ENCODE results near the gene CNTNAP5. TPM values are rescaled to one million over a fixed set of nuclear protein-coding genes. Genes with fewer than 3 reads are reported as not detected.

Gene CNTNAP5
- total RNA-seq, 1 experiment from 2014 or later, result not detected

GRCh38 chr2:124911560-124911959 lies 886.5 kb downstream of the CNTNAP5 start:
- in situ Hi-C loops (cut with HindIII; ENCODE audit: low pct_unique_long_range_greater_than_20kb, low sequenced_read_pairs) (no loop called here), intact Hi-C loops (cut with micrococcal nuclease; ENCODE audit: unreplicated experiment) (no loop called here)
- no peak for DNase-seq (ENCODE audit: low read depth, low spot score)
- H3K4me1 ChIP-seq (ENCODE audit: control insufficient read depth, insufficient read depth, low read length), result no peaks in the 10 kb centered on the region
- H3K36me3 ChIP-seq (ENCODE audit: control insufficient read depth, insufficient read depth, low read length), result no peaks in the 10 kb centered on the region
- BruUV-seq (replicated peaks), result no TSS peak
- TF ChIP-seq TCF7L2 (IDR thresholded peaks at IDR 0.05; ENCODE audit: low read depth, low read length) (no peak), SIN3A (IDR thresholded peaks at IDR 0.05; ENCODE audit: borderline replicate concordance, insufficient read depth, low read depth, low read length) (no peak), REST (IDR thresholded peaks at IDR 0.05; ENCODE audit: insufficient read depth in 1 of 2, low read depth in 2 of 2, low read length in 1 of 2) (no peak), CTCF (IDR thresholded peaks at IDR 0.05) (no peak), POLR2AphosphoS5 (IDR thresholded peaks at IDR 0.05; ENCODE audit: low read depth, low read length) (no peak)
- H3K27me3 ChIP-seq (ENCODE audit: control insufficient read depth, insufficient read depth, low read length), result no peaks in the 10 kb centered on the region
- ChIA-PET CTCF (no interaction called here), POLR2A (no interaction called here)
- H3K27ac ChIP-seq (ENCODE audit: low read length), result no peak overlapping the region
- H3K4me3 ChIP-seq (ENCODE audit: low read depth in 2 of 2, low read length in 2 of 2), result no peak overlapping the region
- H3K9me3 ChIP-seq (ENCODE audit: control insufficient read depth, insufficient read depth, low read depth, low read length), result no peaks in the 10 kb centered on the region
- no peak for ATAC-seq

GRCh38 chr2:124913868-124914267 lies 888.8 kb downstream of the CNTNAP5 start:
- no peak overlapping the region for H3K27ac ChIP-seq (ENCODE audit: low read length)
- TF ChIP-seq SIN3A (IDR thresholded peaks at IDR 0.05; ENCODE audit: borderline replicate concordance, insufficient read depth, low read depth, low read length), result no peak
- TF ChIP-seq TCF7L2 (IDR thresholded peaks at IDR 0.05; ENCODE audit: low read depth, low read length), result no peak
- no peak for TF ChIP-seq CTCF (IDR thresholded peaks at IDR 0.05)
- no peak for TF ChIP-seq POLR2AphosphoS5 (IDR thresholded peaks at IDR 0.05; ENCODE audit: low read depth, low read length)
- no peak for TF ChIP-seq REST (IDR thresholded peaks at IDR 0.05; ENCODE audit: insufficient read depth in 1 of 2, low read depth in 2 of 2, low read length in 1 of 2)
- BruUV-seq (replicated peaks), result no TSS peak
- in situ Hi-C loops (cut with HindIII; ENCODE audit: low pct_unique_long_range_greater_than_20kb, low sequenced_read_pairs), result no loop called here
- ATAC-seq (no peak), DNase-seq (ENCODE audit: low read depth, low spot score) (no peak)
- no peaks in the 10 kb centered on the region for H3K4me1 ChIP-seq (ENCODE audit: control insufficient read depth, insufficient read depth, low read length)
- H3K4me3 ChIP-seq (ENCODE audit: low read depth in 2 of 2, low read length in 2 of 2), result no peak overlapping the region
- no peaks in the 10 kb centered on the region for H3K9me3 ChIP-seq (ENCODE audit: control insufficient read depth, insufficient read depth, low read depth, low read length)
- H3K36me3 ChIP-seq (ENCODE audit: control insufficient read depth, insufficient read depth, low read length), result no peaks in the 10 kb centered on the region
- no peaks in the 10 kb centered on the region for H3K27me3 ChIP-seq (ENCODE audit: control insufficient read depth, insufficient read depth, low read length)
- POLR2A ChIA-PET, result no interaction called here
- intact Hi-C loops (cut with micrococcal nuclease; ENCODE audit: unreplicated experiment), result no loop called here
- CTCF ChIA-PET, result no interaction called here
